HG02763 (cell line): ENCODE measurements around the gene ALK.

Experiments
- ATAC-seq: cut with Tn5 transposase; IDR thresholded peaks from one replicate; pipeline ENCODE4 v1.9.1; 2021; ENCODE audit warnings: mild to moderate bottlenecking, moderate library complexity; ENCODE audit not compliant: unreplicated experiment

ALK gene

DNA sequence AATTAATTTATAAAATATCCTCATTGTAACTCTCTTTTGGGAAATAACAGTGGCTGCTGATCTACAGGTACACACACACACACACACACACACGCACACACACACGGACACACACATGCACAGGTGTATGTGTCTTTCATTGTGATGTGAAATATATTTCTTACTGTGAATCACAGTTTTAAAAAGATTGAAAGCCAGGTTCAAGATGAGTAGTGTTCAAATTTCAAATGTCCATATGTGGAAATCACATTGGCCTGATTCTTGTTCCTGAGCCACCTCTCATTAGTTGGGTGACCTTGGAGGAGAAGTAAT lies 372.4 kb downstream of the ALK start:
- ATAC-seq: no peak

- no peak for ATAC-seq
Observed at GRCh38 chr2:29544917-29545316, 376.5 kb downstream of the ALK start.

GRCh38 chr2:29544031-29544430 lies 377.4 kb downstream of the ALK start:
- no peak for ATAC-seq

DNA sequence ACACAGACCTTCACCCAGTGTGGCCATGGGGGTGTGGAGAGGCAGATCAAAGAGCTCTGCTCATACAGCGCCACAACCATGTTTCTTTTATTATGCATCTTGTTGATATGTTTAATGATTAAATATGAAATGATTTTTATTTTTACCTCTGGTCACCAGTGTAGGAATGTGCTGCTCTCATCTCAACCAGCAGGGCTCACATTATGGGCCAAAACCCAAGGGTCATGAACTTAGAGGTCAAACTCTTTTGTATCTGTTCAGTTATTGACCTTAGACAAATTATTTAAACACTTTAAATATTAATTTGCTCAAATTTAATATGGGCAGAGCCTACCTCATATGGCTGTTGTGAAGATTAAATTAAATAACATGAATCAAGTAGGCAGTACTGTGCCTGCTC lies 386.2 kb downstream of the ALK start:
- ATAC-seq: no peak

GRCh38 chr2:29532436-29532835 lies 388.9 kb downstream of the ALK start:
- no peak for ATAC-seq

DNA sequence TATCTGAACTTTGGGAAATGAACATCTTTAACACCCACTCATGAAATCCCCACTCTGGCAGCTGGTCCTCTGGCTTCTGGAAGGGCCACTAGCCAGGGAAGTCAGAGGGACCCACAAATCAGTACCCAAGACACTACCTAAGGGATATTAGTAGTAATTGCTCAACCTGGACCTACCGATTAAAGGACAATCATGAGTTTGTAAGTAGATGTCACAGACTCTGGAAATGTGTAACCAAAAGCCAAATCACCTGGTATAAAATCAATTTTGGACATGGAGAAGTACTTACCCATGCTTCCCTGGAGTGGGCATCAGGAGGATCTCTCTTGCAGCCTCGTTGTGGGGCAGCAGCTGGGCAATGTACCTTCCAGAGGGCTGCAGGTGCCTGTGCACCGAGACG lies 389.8 kb downstream of the ALK start:
- ATAC-seq: no peak

GRCh38 chr2:29530281-29530680 lies 391.1 kb downstream of the ALK start:
- ATAC-seq: no peak

GRCh38 chr2:29528891-29529520 lies 392.4 kb downstream of the ALK start:
- ATAC-seq: no peak

- ATAC-seq: no peak
Observed at GRCh38 chr2:29528371-29528770, 393.0 kb downstream of the ALK start.

- no peak for ATAC-seq
Observed at GRCh38 chr2:29527947-29528346, 393.4 kb downstream of the ALK start.

DNA sequence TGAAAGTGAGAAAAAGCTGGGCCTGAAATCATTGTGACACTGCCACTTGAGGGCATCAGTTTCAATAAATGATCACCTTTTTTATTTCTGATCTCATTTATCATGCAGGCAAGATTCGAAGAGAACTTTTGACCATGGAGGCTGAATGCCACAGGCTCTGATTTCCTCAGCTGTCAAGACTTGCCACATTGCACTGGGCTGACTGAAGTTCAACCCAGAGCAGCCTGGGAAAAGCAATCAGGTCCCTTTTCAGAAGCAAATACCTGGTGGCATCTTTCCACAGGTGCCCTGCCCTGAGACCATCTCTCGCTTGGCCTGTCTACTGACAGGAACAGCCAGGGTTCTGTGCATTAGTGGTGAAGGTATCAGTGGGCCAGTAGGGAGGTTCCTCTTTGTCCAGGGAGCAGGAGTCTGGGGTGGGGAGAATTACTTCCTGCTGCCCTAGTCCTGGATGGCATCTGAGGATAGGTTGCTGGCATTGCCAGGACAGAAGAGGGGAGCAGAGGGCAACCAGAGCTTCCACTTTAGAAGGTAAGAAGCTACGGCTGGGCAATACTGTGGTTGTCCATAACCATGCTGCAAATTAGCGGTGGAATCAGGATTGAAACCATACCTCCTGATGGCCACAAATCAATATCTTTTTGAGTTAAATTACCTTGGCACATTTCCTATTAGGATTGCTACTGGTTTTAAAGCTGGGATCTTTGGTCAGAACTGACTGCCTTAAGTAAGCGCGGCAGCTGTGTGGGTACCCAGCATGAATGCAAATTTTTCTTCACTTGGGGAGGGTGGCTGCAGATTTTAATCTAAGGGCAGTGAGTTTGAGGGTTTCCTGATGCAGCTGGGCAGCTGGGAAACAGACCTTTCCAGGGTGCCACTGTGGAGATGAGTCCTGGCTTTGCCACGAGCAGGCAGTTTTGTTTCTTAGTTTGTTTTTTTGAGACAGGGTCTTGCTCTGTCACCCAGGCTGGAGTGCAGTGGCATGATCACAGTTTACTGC lies 394.5 kb downstream of the ALK start:
- no peak for ATAC-seq

- ATAC-seq: no peak
Observed at GRCh38 chr2:29525921-29526320, 395.5 kb downstream of the ALK start.

- no peak for ATAC-seq
Observed at GRCh38 chr2:29524652-29525051, 396.7 kb downstream of the ALK start.

GRCh38 chr2:29522951-29523669 lies 398.3 kb downstream of the ALK start:
- ATAC-seq: no peak

DNA sequence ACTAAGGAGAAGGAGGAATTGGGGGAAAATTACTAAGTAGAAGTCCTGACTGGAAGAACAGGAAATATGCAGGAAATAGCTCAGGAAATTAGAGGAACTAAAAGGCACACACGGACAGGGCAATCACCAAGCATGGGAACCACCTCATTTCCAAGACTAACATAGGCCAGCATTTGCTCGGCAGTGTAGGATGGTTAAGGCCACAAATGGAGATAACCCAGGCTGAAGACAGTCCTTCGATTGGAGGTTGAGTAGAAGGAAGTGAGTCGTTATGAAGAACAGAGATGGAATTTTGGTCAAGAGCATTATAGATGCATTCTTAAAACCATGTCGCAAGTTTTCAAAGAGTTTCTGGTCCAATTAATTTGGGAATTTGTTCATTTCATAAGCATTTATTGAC lies 401.4 kb downstream of the ALK start:
- no peak for ATAC-seq

- ATAC-seq: no peak
Observed at GRCh38 chr2:29519338-29519925, 402.0 kb downstream of the ALK start.

DNA sequence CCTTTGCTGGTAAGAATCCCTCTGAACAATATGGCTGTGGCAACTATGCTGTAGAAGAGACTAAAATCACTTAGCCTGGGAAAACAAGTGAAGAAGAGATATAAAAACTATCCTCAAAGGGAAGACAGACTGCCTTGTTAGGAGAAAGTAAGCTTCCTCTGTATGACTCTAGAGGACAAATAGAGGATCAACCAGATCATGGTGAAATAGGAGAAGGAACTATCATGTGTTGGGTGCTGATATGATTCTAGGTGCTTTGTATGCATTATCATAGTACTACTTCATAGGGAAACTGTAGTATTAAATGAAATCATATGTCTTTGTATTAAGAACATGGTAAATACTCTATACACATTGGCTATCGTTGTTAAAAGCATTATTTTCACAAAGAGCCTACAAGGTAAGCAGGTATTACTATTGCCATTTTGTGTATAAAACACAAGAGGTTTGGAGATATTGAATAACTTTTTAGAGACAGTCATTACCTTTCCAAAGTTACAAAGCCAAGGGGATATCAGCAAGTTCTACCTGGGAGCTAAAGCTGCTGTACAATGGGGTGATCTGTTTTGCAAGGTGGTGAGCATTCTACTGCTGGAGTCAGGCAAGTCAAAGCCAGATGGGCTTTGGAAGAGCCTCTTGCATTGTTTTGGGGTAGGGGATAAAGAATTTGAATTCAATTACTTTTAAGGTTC lies 402.6 kb downstream of the ALK start:
- no peak for ATAC-seq

DNA sequence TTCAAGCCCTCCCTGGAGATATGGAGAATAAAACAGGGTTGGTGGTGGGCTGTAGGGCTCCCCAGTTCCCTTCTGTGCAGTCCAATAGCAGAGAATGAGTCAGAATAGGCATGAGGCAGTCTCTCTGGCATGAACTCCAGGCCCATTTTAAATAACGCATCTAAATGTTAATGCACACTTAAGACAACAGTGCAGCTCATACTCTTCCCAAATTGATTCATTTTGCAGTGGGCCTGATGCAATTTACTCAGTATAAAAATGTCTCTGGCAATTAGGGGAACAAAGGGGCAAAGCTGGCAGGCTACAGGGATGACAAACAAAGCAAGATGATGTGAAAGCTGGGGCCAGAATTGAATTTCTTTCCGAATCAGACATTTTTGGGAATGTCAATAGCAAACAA lies 403.4 kb downstream of the ALK start:
- ATAC-seq: no peak

GRCh38 chr2:29517413-29517812 lies 404.0 kb downstream of the ALK start:
- ATAC-seq: no peak

DNA sequence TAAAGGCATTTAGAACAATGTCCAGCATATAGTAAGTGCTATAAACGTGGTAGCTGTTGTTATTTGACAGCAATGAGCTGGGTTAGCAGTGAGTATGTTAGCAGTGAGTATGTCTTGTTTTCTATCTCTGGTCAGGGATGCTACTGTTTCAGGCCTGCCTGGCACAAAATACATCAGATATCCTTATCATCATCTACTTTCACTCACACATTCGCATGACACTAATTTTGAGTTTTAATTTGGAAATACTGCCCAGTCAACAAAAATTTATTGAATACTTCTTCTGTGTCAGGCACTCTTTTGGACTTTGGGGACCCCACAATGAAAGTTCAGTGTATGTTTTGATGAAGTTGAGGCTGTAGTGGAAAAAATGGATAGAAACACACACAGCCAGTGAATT lies 404.6 kb downstream of the ALK start:
- no peak for ATAC-seq

GRCh38 chr2:29509878-29510277 lies 411.5 kb downstream of the ALK start:
- no peak for ATAC-seq
